ENCODE results near the gene NCAM2. TPM values are rescaled to one million over a fixed set of nuclear protein-coding genes. Genes with fewer than 3 reads are reported as not detected.

The NCAM2 gene
- total and polyA plus RNA-seq, 2 experiments from 2014 or later = 1.7 to 6.3 TPM

DNA sequence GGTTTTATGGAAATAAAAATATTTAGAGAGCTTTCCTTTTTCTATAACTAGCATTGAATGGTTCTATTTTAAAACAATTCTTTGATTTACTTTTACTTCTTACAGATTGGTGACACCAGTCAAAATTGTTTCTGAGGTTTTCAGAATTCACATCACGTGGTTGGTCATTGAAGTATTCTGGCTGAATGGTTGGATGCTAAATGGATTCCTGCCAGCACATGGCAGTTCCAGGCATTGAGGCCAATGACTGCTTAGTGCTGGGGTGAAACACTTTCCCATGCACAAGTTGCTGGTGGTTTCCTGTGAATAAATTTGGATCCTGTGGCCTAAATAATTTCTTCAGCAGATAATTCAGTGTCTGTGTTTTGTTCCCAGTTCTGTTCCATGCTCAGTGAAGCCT is 20.6 kb downstream of the NCAM2 start:
- H3K27me3 ChIP-seq = no peaks in the 10 kb centered on the region
- TF ChIP-seq EZH2 (IDR thresholded peaks at IDR 0.05; ENCODE audit: borderline replicate concordance) (no peak), EZH2phosphoT487 (IDR thresholded peaks at IDR 0.05; ENCODE audit: low read depth, severe bottlenecking, unreplicated experiment) (no peak)
- TF ChIP-seq, protein P1, sequence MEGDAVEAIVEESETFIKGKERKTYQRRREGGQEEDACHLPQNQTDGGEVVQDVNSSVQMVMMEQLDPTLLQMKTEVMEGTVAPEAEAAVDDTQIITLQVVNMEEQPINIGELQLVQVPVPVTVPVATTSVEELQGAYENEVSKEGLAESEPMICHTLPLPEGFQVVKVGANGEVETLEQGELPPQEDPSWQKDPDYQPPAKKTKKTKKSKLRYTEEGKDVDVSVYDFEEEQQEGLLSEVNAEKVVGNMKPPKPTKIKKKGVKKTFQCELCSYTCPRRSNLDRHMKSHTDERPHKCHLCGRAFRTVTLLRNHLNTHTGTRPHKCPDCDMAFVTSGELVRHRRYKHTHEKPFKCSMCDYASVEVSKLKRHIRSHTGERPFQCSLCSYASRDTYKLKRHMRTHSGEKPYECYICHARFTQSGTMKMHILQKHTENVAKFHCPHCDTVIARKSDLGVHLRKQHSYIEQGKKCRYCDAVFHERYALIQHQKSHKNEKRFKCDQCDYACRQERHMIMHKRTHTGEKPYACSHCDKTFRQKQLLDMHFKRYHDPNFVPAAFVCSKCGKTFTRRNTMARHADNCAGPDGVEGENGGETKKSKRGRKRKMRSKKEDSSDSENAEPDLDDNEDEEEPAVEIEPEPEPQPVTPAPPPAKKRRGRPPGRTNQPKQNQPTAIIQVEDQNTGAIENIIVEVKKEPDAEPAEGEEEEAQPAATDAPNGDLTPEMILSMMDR (IDR thresholded peaks at IDR 0.05; ENCODE audit: poor library complexity) = no peak
- H3K4me1 ChIP-seq (ENCODE audit: insufficient read depth) = no peaks in the 10 kb centered on the region
- H3K4me3 ChIP-seq = no peak overlapping the region
- no peak overlapping the region for H2AFZ ChIP-seq
- H3K27ac ChIP-seq = no peak overlapping the region
- no peaks in the 10 kb centered on the region for H3K79me2 ChIP-seq
- no peak for DNase-seq (ENCODE audit: low spot score)
- H3K4me2 ChIP-seq = no peak overlapping the region
- H3K36me3 ChIP-seq (replicated peaks; ENCODE audit: insufficient read depth, low read depth) = no peaks in the 10 kb centered on the region
- no peaks in the 10 kb centered on the region for H4K20me1 ChIP-seq (ENCODE audit: insufficient read depth, poor library complexity, severe bottlenecking)
- WGBS (ENCODE audit: low lambda C conversion rate, missing lambda C conversion rate) = 88% methylated on average over 1 of the region's 1 CpG
- H3K9me3 ChIP-seq (ENCODE audit: low read depth) = no peaks in the 10 kb centered on the region
- no peaks in the 10 kb centered on the region for H3K9me2 ChIP-seq (replicated peaks; ENCODE audit: insufficient read depth)

GRCh38 chr21:21019681-21020080 is 21.5 kb downstream of the NCAM2 start:
- Histone ChIP-seq H2AFZ (no peak overlapping the region), H3K4me3 (no peak overlapping the region), H3K9me3 (ENCODE audit: low read depth) (no peaks in the 10 kb centered on the region), H3K9me2 (replicated peaks; ENCODE audit: insufficient read depth) (no peaks in the 10 kb centered on the region), H3K4me2 (no peak overlapping the region), H3K27ac (no peak overlapping the region), H3K36me3 (replicated peaks; ENCODE audit: insufficient read depth, low read depth) (no peaks in the 10 kb centered on the region), H3K79me2 (no peaks in the 10 kb centered on the region), H3K27me3 (no peaks in the 10 kb centered on the region), H4K20me1 (ENCODE audit: insufficient read depth, poor library complexity, severe bottlenecking) (no peaks in the 10 kb centered on the region), H3K4me1 (ENCODE audit: insufficient read depth) (no peaks in the 10 kb centered on the region)
- TF ChIP-seq, protein P1 (IDR thresholded peaks at IDR 0.05; ENCODE audit: poor library complexity) = no peak
- no peak for TF ChIP-seq EZH2 (IDR thresholded peaks at IDR 0.05; ENCODE audit: borderline replicate concordance)
- TF ChIP-seq EZH2phosphoT487 (IDR thresholded peaks at IDR 0.05; ENCODE audit: low read depth, severe bottlenecking, unreplicated experiment) = no peak
- 69% methylated on average over 4 of the region's 4 CpGs for WGBS (ENCODE audit: low lambda C conversion rate, missing lambda C conversion rate)
- DNase-seq (ENCODE audit: low spot score) = no peak

DNA sequence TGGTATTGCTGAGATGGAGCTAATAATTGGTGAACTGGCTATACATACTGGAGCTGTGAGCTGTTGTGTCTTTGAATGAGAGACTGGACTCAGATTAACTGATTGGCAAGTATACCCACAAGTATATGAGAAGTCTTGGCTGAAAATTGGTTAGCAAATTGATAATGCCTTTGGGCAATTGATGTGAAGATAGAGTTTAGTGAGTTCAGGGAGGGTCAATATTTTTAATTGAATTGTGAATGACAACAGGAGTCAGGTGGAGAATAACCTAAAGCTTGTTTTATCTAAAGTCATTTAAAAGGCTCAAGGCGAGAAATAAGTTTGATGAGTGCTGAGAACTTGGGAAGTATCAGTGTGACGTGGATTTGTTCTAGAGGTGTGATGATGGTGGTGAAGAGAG is 27.5 kb downstream of the NCAM2 start:
- H4K20me1 ChIP-seq (ENCODE audit: insufficient read depth, poor library complexity, severe bottlenecking) = no peaks in the 10 kb centered on the region
- no peak overlapping the region for H2AFZ ChIP-seq
- H3K27ac ChIP-seq = no peak overlapping the region
- H3K27me3 ChIP-seq = no peaks in the 10 kb centered on the region
- H3K9me2 ChIP-seq (replicated peaks; ENCODE audit: insufficient read depth) = no peaks in the 10 kb centered on the region
- H3K79me2 ChIP-seq = no peaks in the 10 kb centered on the region
- no peaks in the 10 kb centered on the region for H3K36me3 ChIP-seq (replicated peaks; ENCODE audit: insufficient read depth, low read depth)
- no peaks in the 10 kb centered on the region for H3K9me3 ChIP-seq (ENCODE audit: low read depth)
- DNase-seq (ENCODE audit: low spot score) = no peak
- 87% methylated on average over 2 of the region's 2 CpGs for WGBS (ENCODE audit: low lambda C conversion rate, missing lambda C conversion rate)
- H3K4me1 ChIP-seq (ENCODE audit: insufficient read depth) = no peaks in the 10 kb centered on the region
- TF ChIP-seq EZH2phosphoT487 (IDR thresholded peaks at IDR 0.05; ENCODE audit: low read depth, severe bottlenecking, unreplicated experiment) = no peak
- TF ChIP-seq, protein P1 (IDR thresholded peaks at IDR 0.05; ENCODE audit: poor library complexity) = no peak
- TF ChIP-seq EZH2 (IDR thresholded peaks at IDR 0.05; ENCODE audit: borderline replicate concordance) = no peak
- no peak overlapping the region for H3K4me3 ChIP-seq
- H3K4me2 ChIP-seq = no peak overlapping the region

All from hepatocyte (in vitro differentiated cells).